NCI-H2107 treated with DMSO at 0.1 percent for 48 hours (cell line): ENCODE results near the gene EML1.

Experiments
- DNase-seq: peaks from one replicate; lab custom pipeline; 2025; ENCODE audit not compliant: unreplicated experiment; lab: John Stamatoyannopoulos, UW

Gene EML1

DNA sequence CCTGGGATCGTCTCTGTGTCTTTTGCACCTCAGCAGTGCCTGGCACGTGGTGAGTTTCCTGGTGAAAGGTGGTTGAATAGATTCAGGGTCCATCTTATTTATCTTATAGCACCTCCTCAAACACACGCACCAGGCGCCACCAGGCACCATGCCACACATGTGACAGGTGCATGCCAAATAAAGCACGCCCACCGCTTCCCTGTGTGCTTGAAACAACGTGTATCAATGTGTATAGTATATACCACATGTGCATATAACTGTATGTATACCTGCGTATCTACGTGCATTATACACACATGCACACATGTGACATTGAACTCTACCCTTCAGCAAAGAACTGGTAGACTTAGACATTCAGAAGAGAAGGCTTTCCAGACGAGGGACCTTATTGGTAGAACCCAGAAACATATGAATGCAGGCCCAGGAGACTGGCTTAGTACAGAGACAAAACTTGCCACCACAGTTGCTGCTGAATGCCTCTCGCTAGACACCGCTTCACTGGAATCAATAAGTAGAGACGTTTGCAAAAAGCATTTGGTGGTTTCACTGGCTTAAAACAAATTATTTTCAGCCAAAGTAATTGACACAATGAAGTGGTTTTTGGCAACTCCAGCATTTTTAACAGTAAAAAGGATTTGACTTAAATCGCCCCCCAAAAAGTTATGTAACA, 10.0 kb downstream of the EML1 start:
- DNase-seq: no peak

- DNase-seq: no peak
Observed at GRCh38 chr14:99803803-99804202, 10.6 kb downstream of the EML1 start.

GRCh38 chr14:99805757-99806439, 12.7 kb downstream of the EML1 start:
- no peak for DNase-seq

- no peak for DNase-seq
Observed at GRCh38 chr14:99806836-99807235, 13.6 kb downstream of the EML1 start.

DNA sequence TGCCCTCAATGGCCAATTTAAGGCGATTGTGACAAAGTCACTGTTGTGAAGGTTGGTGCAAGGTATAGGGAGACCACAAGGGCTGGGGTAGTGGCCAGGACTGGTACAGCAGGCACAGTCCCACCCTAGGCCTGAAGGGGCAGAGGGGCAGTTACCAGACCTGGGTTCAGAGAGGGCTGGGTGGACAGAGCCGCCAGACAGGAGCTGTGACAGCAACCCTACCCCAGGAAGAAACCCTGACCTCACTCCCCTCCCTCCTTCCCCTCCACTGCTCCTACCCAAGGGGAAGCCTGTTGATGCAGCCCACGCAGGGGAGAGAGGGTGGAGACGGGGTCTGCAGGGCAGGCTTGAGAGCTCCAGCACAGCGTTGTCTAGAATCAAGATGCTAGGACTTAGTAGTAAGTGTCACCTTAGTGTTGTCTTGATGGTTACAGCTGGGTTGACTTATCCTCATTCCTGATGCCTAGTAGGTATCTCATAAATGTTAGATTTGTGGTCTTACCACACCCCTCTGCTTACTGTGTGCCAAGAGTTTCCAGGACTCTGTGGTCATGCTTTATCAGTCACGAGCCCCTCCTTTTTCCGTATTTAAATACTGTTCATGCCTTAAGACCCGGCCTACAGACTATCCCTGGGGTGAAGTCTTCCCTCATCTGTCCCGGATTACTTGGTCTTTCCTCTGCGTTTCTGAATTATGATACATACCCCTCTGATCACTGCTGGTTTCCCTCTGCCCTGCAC, 14.4 kb downstream of the EML1 start:
- no peak for DNase-seq

- no peak for DNase-seq
Observed at GRCh38 chr14:99808154-99808505, 14.9 kb downstream of the EML1 start.

GRCh38 chr14:99808515-99808914, 15.3 kb downstream of the EML1 start:
- no peak for DNase-seq

DNA sequence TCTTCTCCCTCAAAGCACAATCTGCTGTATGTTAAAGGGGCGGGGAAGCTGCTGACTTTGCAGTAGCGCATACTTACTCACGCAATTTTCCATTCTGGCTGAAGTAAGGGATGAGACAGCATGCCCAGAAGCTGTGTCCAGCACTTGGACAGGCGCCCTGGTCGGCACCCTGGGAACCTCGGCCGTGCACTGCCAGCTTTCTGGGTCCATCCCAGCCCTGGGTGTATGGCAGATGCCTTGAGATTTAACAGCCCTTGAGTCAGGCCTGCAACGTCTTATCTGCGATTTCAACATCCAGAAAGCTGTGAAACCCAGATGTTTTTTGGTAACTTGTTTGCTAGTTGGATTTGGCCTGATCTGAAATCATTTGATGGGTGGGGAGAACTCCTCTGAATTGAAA, 16.1 kb downstream of the EML1 start:
- no peak for DNase-seq

DNA sequence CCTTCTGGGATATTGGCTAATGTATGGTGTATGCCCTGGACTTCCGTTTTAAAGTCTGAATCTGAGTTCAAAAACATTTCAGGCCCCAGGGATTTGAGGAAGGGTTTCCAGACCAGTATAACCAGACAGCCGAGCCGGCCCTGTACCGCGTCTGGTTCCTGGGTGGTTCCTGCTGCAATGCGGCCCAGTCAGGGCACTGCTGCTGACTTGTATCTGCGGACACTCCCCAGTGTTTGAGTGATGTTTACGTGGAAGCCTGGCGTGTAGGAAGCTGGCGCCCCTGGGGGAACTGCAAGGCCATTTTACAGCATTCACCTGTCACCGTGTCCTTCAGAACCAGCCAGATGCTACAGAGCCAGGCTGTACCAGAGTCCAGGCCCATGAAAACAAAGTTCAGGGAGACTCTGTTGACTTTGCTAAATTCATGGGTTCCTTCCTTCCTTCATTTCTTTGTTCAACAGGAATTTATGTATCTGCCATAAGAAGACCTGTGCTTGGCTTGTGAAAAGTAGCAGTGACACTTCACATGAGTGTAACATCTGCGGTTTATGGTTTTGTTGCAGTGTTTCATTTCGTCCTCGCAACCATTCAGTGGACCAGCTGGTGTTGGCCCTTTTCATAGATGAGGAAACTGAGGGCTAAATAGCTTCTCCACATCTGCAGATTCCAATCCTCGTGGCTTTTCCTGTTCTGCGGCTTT, 16.8 kb downstream of the EML1 start:
- DNase-seq: no peak

GRCh38 chr14:99810559-99810874, 17.3 kb downstream of the EML1 start:
- no peak for DNase-seq

- no peak for DNase-seq
Observed at GRCh38 chr14:99812096-99812750, 19.0 kb downstream of the EML1 start.

GRCh38 chr14:99812892-99813291, 19.7 kb downstream of the EML1 start:
- no peak for DNase-seq

DNA sequence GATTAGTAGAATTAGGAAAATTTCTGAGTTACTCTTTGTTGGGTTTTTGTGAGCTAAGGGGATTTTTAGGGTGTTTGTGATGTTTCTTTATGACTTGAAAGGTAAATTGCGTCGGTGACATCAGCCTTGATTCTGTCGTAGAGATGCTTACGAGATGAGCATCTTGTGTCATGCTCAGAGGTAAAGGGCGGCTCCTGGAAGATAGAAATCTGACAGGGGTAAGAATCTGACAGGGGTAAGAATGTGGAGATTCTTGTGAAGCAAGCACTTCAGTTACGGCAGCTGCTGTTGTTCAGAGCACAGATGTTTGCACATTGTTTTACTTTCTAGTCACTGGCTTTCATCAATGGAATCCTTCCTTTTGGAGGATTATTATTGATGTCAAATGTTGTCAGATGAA, 22.5 kb downstream of the EML1 start:
- no peak for DNase-seq

GRCh38 chr14:99816217-99816616, 23.0 kb downstream of the EML1 start:
- DNase-seq: no peak

GRCh38 chr14:99816642-99817041, 23.4 kb downstream of the EML1 start:
- DNase-seq: no peak

GRCh38 chr14:99817331-99817730, 24.1 kb downstream of the EML1 start:
- DNase-seq: no peak

GRCh38 chr14:99818503-99819036, 25.4 kb downstream of the EML1 start:
- no peak for DNase-seq

DNA sequence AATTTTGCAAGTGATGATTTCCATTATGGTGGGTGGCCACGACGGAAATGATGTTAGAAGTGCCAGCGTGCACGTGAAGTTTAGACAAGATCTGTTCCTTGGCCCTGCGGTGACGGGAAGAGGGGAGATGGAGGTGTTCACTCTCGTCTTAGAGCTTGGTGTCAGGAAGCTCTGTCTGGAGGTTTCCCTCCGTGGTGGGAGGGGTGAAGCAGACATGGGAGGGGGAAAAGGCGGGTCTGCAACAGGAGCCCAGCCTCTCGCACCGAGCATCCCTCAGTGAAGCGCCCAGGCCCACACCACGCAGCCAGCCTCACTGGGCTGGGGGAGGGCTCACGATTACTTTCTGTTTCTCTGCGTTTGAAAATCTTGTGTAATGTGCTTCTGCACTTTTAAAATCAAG, 26.3 kb downstream of the EML1 start:
- DNase-seq: no peak

GRCh38 chr14:99820702-99821331, 27.6 kb downstream of the EML1 start:
- no peak for DNase-seq
